HG03066 (cell line): ENCODE results near the gene EZH2.

Experiments
- ATAC-seq: cut with Tn5 transposase; IDR thresholded peaks from one replicate; pipeline ENCODE4 v1.9.1; 2021; ENCODE audit warnings: low read depth; ENCODE audit not compliant: unreplicated experiment

Gene EZH2

DNA sequence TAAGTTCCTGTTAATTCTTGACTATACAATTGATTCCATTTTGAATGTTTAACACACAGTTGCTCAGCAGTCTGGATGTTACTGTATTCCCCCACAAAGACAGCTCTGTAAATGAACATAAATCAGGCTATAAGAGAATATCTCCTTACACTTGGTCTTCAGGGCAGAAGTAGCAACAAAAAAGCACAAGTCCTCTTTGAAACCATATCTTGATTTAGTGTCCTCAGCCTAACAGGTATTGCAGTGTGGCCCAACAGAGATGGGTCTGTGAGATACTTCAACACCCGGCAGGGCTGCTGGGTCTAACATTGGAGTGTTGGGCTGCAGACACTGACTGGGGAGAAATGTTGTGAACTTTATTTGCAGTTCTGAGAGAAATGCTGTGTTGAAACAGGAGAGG is 109.6 kb downstream of the EZH2 start:
- ATAC-seq = no peak

- peak; percentile 93 for ATAC-seq
Observed at GRCh38 chr7:148773334-148773733, 110.8 kb downstream of the EZH2 start.

GRCh38 chr7:148772297-148773089 is 111.6 kb downstream of the EZH2 start:
- ATAC-seq = no peak

DNA sequence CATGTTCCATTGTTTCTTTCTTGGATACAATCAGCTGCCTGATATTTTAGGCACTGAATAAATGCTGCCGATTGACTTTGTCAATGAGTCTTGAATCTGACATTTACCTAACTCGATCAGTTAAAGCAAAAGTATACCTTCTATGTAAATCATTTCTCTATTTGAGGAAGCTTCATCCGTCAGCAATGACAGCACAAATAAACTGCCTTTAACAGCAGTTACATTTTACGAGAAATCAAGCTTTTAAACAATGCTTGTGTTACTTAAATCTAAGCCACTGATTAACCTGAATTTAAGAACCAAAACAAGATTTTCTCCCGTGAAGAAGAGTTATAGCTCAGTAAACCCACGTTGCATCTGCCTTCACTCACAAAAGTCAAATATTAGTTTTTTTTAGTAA is 114.1 kb downstream of the EZH2 start:
- ATAC-seq = no peak

DNA sequence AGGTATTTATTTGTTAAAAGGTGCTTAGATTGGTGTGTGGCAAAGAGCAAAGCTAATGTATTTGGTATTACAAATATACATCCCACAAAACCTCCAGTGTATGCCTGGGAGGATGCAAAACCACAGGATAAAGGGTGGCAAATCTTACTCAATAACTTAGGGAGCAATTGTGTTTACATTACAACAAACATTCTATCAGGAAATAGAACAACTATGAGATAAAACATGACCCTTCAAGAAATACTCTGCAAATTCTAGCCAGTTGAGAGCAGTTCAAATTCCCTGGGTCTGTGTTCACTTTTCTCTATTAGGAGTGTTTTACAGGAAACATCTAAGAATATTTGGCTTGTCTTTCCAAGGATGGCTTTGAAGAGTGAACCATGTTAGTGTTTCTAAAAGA is 120.5 kb downstream of the EZH2 start:
- ATAC-seq = no peak

GRCh38 chr7:148761499-148762278 is 122.4 kb downstream of the EZH2 start:
- ATAC-seq = no peak
